H1 (cell line): ENCODE measurements around the gene SCYL1. TPM values are rescaled to one million over a fixed set of nuclear protein-coding genes. Genes with fewer than 3 reads are reported as not detected.

Experiments used
- ASH2L ChIP-seq: fragments of 200-600, 300-600 bp; sonication (generic); IDR thresholded peaks from one replicate; pipeline ENCODE4 v1.7.1; 2017; ENCODE audit warnings: low read length
- CTBP2 ChIP-seq: IDR thresholded peaks from 2 replicates; pipeline ENCODE4 v1.7.0; 2011; ENCODE audit warnings: borderline replicate concordance, mild to moderate bottlenecking, moderate library complexity, mixed read lengths, low read length; ENCODE audit not compliant: insufficient read depth, insufficient read length
- CTCF ChIP-seq, 3 experiments: IDR thresholded peaks; 1 replicate in 2 of 3; 2 replicates in 1 of 3; pipeline versions ENCODE4 v1.5.1 to v1.6.1; 2011; ENCODE audit warnings: low read length in 3 of 3, mild to moderate bottlenecking in 3 of 3, inconsistent platforms in 2 of 3, low read depth in 1 of 3, moderate library complexity in 1 of 3; ENCODE audit not compliant: insufficient read depth in 1 of 3; ENCODE audit errors: control extremely low read depth in 1 of 3
- EP300 ChIP-seq, 2 experiments: IDR thresholded peaks; 1 replicate in 1 of 2; 2 replicates in 1 of 2; pipeline ENCODE4 v1.6.1; 2011 to 2012; ENCODE audit warnings: low read depth in 2 of 2, low read length in 2 of 2, mild to moderate bottlenecking in 2 of 2, borderline replicate concordance in 1 of 2, inconsistent platforms in 1 of 2, moderate library complexity in 1 of 2
- SIN3A ChIP-seq, 2 experiments: IDR thresholded peaks in 1 of 2; conservative IDR thresholded peaks in 1 of 2; 2 replicates each; pipeline ENCODE4 v1.6.1; 2011 to 2012; ENCODE audit warnings: low read length in 2 of 2, improper control_type of control experiment in 1 of 2, low read depth in 1 of 2, mild to moderate bottlenecking in 1 of 2
- TBP ChIP-seq: IDR thresholded peaks from 2 replicates; pipeline ENCODE4 v1.6.1; 2011; ENCODE audit warnings: low read depth, low read length, improper control_type of control experiment
- polyA plus RNA-seq, 7 experiments: library from polyadenylated mRNA; depleted of rRNA in 3 of 7; stranded (reverse) in 5 of 7; unstranded in 2 of 7; fragments of >200 nt in 5 of 7; fragments of 200-250 nt in 2 of 7; gene quantifications; 1 replicate in 5 of 7; 2 replicates in 1 of 7; 4 replicates in 1 of 7; pipeline versions ENCODE4 v1.2.1 to v1.2.3, GENCODE V29; 2011 to 2013; ENCODE audit warnings: missing spikeins in 2 of 7, mixed read lengths in 2 of 7
- total RNA-seq: library from RNA; stranded (reverse); fragmentation: NEBNext Ultra II Directional; extraction: Animal tissue kit (Norgen Biotek cat#: 25700); gene quantifications from 2 replicates; pipeline ENCODE4 v1.2.1, GENCODE V29; 2021

The SCYL1 gene
- total and polyA plus RNA-seq, 2 of the 8 experiments (the other 6 are each of a cell fraction or from before 2014, with no cell fraction given), result 59.8 to 77.7 TPM

GRCh38 chr11:65526744-65527143, 1.9 kb downstream of the SCYL1 start (continued):
- TF ChIP-seq EP300 (IDR thresholded peaks at IDR 0.05; ENCODE audit: borderline replicate concordance in 1 of 2, low read depth in 2 of 2, low read length in 2 of 2) (no peak), TBP (no peak), ASH2L (no peak), CTCF (IDR thresholded peaks at IDR 0.05; ENCODE audit: control extremely low read depth in 1 of 3, insufficient read depth in 1 of 3, low read depth in 1 of 3, low read length in 3 of 3) (no peak), CTBP2 (no peak), SIN3A (conservative IDR thresholded peaks at IDR 0.05 in 1 of 2, IDR thresholded peaks at IDR 0.05 in 1 of 2; ENCODE audit: low read depth in 1 of 2, low read length in 2 of 2) (no peak)
